Measurements from ENCODE around the gene GINS2.

GINS2 gene

GRCh38 chr16:85708338-85708737, 19.6 kb upstream of the GINS2 start:
- no peak for TF ChIP-seq CTCF (IDR thresholded peaks at IDR 0.05; ENCODE audit: low read depth, low read length, missing control alignments)
- no peak for DNase-seq
- in situ Hi-C loops (cut with HindIII; ENCODE audit: low pct_ligation_motif_present, low sequenced_read_pairs): no loop called here
- Histone ChIP-seq H3K27ac (no peak overlapping the region), H3K4me3 (ENCODE audit: low read depth, low read length) (no peak overlapping the region), H3K36me3 (replicated peaks) (no peaks in the 10 kb centered on the region), H3K27me3 (replicated peaks) (no peaks in the 10 kb centered on the region)

GRCh38 chr16:85707528-85708095, 18.9 kb upstream of the GINS2 start:
- no peak for DNase-seq
- Histone ChIP-seq H3K27ac (no peak overlapping the region), H3K4me3 (ENCODE audit: low read depth, low read length) (no peak overlapping the region), H3K36me3 (replicated peaks) (no peaks in the 10 kb centered on the region), H3K27me3 (replicated peaks) (no peaks in the 10 kb centered on the region)
- in situ Hi-C loops (cut with HindIII; ENCODE audit: low pct_ligation_motif_present, low sequenced_read_pairs): no loop called here
- no peak for TF ChIP-seq CTCF (IDR thresholded peaks at IDR 0.05; ENCODE audit: low read depth, low read length, missing control alignments)

GRCh38 chr16:85706449-85707034, 17.8 kb upstream of the GINS2 start:
- in situ Hi-C loops (cut with HindIII; ENCODE audit: low pct_ligation_motif_present, low sequenced_read_pairs): no loop called here
- no peaks in the 10 kb centered on the region for H3K36me3 ChIP-seq (replicated peaks)

GRCh38 chr16:85704900-85705846, 16.4 kb upstream of the GINS2 start:
- Histone ChIP-seq H3K27me3 (replicated peaks) (no peaks in the 10 kb centered on the region), H3K36me3 (replicated peaks) (no peaks in the 10 kb centered on the region), H3K4me3 (ENCODE audit: low read depth, low read length) (no peak overlapping the region), H3K27ac (no peak overlapping the region)
- no peak for TF ChIP-seq CTCF (IDR thresholded peaks at IDR 0.05; ENCODE audit: low read depth, low read length, missing control alignments)
- DNase-seq: no peak
- in situ Hi-C loops (cut with HindIII; ENCODE audit: low pct_ligation_motif_present, low sequenced_read_pairs): no loop called here

More at GRCh38 chr16:85706449-85707034, 17.8 kb upstream of the GINS2 start:
- DNase-seq: no peak
- H3K4me3 ChIP-seq (ENCODE audit: low read depth, low read length): no peak overlapping the region
- no peak overlapping the region for H3K27ac ChIP-seq
- H3K27me3 ChIP-seq (replicated peaks): no peaks in the 10 kb centered on the region
- no peak for TF ChIP-seq CTCF (IDR thresholded peaks at IDR 0.05; ENCODE audit: low read depth, low read length, missing control alignments)

GRCh38 chr16:85704011-85704410, 15.3 kb upstream of the GINS2 start:
- H3K36me3 ChIP-seq (replicated peaks): no peaks in the 10 kb centered on the region
- no peak overlapping the region for H3K27ac ChIP-seq
- no peak for TF ChIP-seq CTCF (IDR thresholded peaks at IDR 0.05; ENCODE audit: low read depth, low read length, missing control alignments)
- in situ Hi-C loops (cut with HindIII; ENCODE audit: low pct_ligation_motif_present, low sequenced_read_pairs): no loop called here
- no peak overlapping the region for H3K4me3 ChIP-seq (ENCODE audit: low read depth, low read length)
- no peak for DNase-seq
- no peaks in the 10 kb centered on the region for H3K27me3 ChIP-seq (replicated peaks)

Measured in brain microvascular endothelial cell (primary cell).